A549 (cell line): ENCODE data around the gene DHRS7C. TPM values are rescaled to one million over a fixed set of nuclear protein-coding genes. Genes with fewer than 3 reads are reported as not detected.

Source experiments
- ATAC-seq, 2 experiments: fragments of 200-7000 bp in 1 of 2; fragments of >200 bp in 1 of 2; cut with Nextera tagmentation in 1 of 2; cut with Tn5 transposase in 1 of 2; 3 replicates each; pipeline versions ENCODE4 v1.8.0 to v1.9.1; 2018 to 2020; ENCODE audit warnings: mild to moderate bottlenecking in 1 of 2, moderate library complexity in 1 of 2
- CTCF ChIA-PET: fragments of 300-600 bp; sonication (Branson Sonifier 250); formaldehyde crosslinking; extraction: SDS; loops from one replicate; lab custom pipeline; 2021; ENCODE audit warnings: antibody characterized with exemption, inconsistent platforms; lab: Yijun Ruan, JAX
- POLR2A ChIA-PET: fragments of 350-600 bp; formaldehyde crosslinking; extraction: SDS; loops from one replicate; lab custom pipeline; 2021; ENCODE audit warnings: antibody characterized with exemption, inconsistent platforms; lab: Yijun Ruan, JAX
- DNase-seq, 2 experiments: peaks; one replicate each; pipeline versions ENCODE4 v3.0.0 to v3.0.0-alpha.2; 2011 to 2016; ENCODE audit warnings: low read depth in 1 of 2, low spot score in 1 of 2
- FAIRE-seq: peaks from 2 replicates; lab custom pipeline; 2011; peaks lifted over from hg19 to GRCh38; lab: Jason Lieb, UNC
- H3K27ac ChIP-seq, 2 experiments: fragments of >200 bp; sonication (Bioruptor Twin); formaldehyde crosslinking; 3 replicates each; pipeline ENCODE4 v1.5.1; 2016 to 2017
- H3K4me1 ChIP-seq: fragments of >200 bp; sonication (Bioruptor Twin); formaldehyde crosslinking; 3 replicates; pipeline ENCODE4 v1.6.1; 2016
- H3K4me2 ChIP-seq: fragments of >200 bp; sonication (Bioruptor Twin); formaldehyde crosslinking; 3 replicates; pipeline ENCODE4 v1.6.1; 2016
- H3K4me3 ChIP-seq: fragments of >200 bp; sonication (Bioruptor Twin); formaldehyde crosslinking; 3 replicates; pipeline ENCODE4 v1.5.1; 2016
- H3K9me3 ChIP-seq: fragments of >200 bp; sonication (Bioruptor Twin); formaldehyde crosslinking; 3 replicates; pipeline ENCODE4 v1.6.1; 2016
- CBX8 ChIP-seq: fragments of 200-600 bp; sonication (generic); IDR thresholded peaks from 2 replicates; pipeline ENCODE4 v1.6.1; 2016
- CHD2 ChIP-seq: fragments of 150-350 bp; IDR thresholded peaks from 2 replicates; pipeline ENCODE4 v1.6.1; 2014; ENCODE audit warnings: low read length; ENCODE audit not compliant: partially characterized antibody
- EHF ChIP-seq: fragments of 250-450 bp; sonication (Bioruptor Pico); IDR thresholded peaks from 2 replicates; pipeline ENCODE4 v1.5.0; 2020; ENCODE audit warnings: mild to moderate bottlenecking
- EP300 ChIP-seq, 2 experiments: fragments of >200 bp; sonication (Bioruptor Twin); formaldehyde crosslinking; IDR thresholded peaks; 2 replicates in 1 of 2; 3 replicates in 1 of 2; pipeline ENCODE4 v1.6.1; 2016 to 2017
- FOSB ChIP-seq: fragments of 250-450 bp; sonication (Bioruptor Pico); IDR thresholded peaks from 2 replicates; pipeline ENCODE4 v1.5.0; 2020; ENCODE audit warnings: mild to moderate bottlenecking, moderate library complexity
- FOSL2 ChIP-seq, 2 experiments: fragments of 450-650 bp in 1 of 2; fragments of >200 bp in 1 of 2; sonication (Bioruptor Twin) in 1 of 2; formaldehyde crosslinking; IDR thresholded peaks; 2 replicates each; pipeline versions ENCODE4 v1.5.0 to v1.6.1; 2016 to 2020; ENCODE audit warnings: mild to moderate bottlenecking in 1 of 2, moderate library complexity in 1 of 2
- GATA3 ChIP-seq: IDR thresholded peaks from 2 replicates; pipeline ENCODE4 v1.6.1; 2012; ENCODE audit warnings: borderline replicate concordance
- HOXB13 ChIP-seq: fragments of 250-450 bp; sonication (Bioruptor Pico); IDR thresholded peaks from 2 replicates; pipeline ENCODE4 v1.5.0; 2020; ENCODE audit warnings: low read depth, mild to moderate bottlenecking, moderate library complexity
- HOXB5 ChIP-seq: fragments of 250-450 bp; sonication (Bioruptor Pico); IDR thresholded peaks from 2 replicates; pipeline ENCODE4 v1.5.0; 2020; ENCODE audit warnings: mild to moderate bottlenecking, moderate library complexity
- JUN ChIP-seq, 2 experiments: fragments of >200 bp; sonication (Bioruptor Twin); formaldehyde crosslinking; IDR thresholded peaks; 2 replicates in 1 of 2; 3 replicates in 1 of 2; pipeline ENCODE4 v1.6.1; 2016 to 2017
- KDM1A ChIP-seq: fragments of 200-600 bp; sonication (generic); IDR thresholded peaks from 2 replicates; pipeline ENCODE4 v1.6.1; 2016; ENCODE audit warnings: low read depth, mild to moderate bottlenecking
- KDM5A ChIP-seq: fragments of 200-600 bp; sonication (generic); IDR thresholded peaks from 2 replicates; pipeline ENCODE4 v1.6.1; 2016; ENCODE audit warnings: antibody characterized with exemption, mild to moderate bottlenecking
- MAFK ChIP-seq: fragments of 450-650 bp; IDR thresholded peaks from 2 replicates; pipeline ENCODE4 v1.6.1; 2014; ENCODE audit not compliant: partially characterized antibody
- MAZ ChIP-seq: fragments of 150-350 bp; IDR thresholded peaks from 2 replicates; pipeline ENCODE4 v1.6.1; 2014; ENCODE audit warnings: antibody characterized with exemption, low read depth, low read length, borderline replicate concordance
- NFE2L2 ChIP-seq: fragments of 150-350 bp; conservative IDR thresholded peaks from 2 replicates; pipeline ENCODE4 v1.6.1; 2014; ENCODE audit warnings: low read length
- PHF8 ChIP-seq: fragments of 200-600 bp; sonication (generic); IDR thresholded peaks from 2 replicates; pipeline ENCODE4 v1.6.1; 2016; ENCODE audit warnings: low read depth, mild to moderate bottlenecking, antibody characterized with exemption, moderate library complexity, borderline replicate concordance
- POLR2AphosphoS2 ChIP-seq: conservative IDR thresholded peaks from 2 replicates; pipeline ENCODE4 v1.6.1; 2012; ENCODE audit warnings: low read length, improper control_type of control experiment, inconsistent platforms
- ZC3H11A ChIP-seq: fragments of 450-650 bp; IDR thresholded peaks from 2 replicates; pipeline ENCODE4 v1.6.1; 2014; ENCODE audit warnings: antibody characterized with exemption, mild to moderate bottlenecking
- ZFP36 ChIP-seq: fragments of 450-650 bp; IDR thresholded peaks from 2 replicates; pipeline ENCODE4 v1.6.1; 2014; ENCODE audit warnings: borderline replicate concordance; ENCODE audit not compliant: partially characterized antibody
- WGBS: methylation state at CpG from one replicate; pipeline ENCODE4 v1.1.6; 2017; ENCODE audit errors: missing lambda C conversion rate; 5-methylcytosine and 5-hydroxymethylcytosine counted together
- polyA plus RNA-seq, 4 experiments: library from polyadenylated mRNA; depleted of rRNA in 3 of 4; stranded (reverse); fragments of >200 nt; fragmentation: RNase III in 1 of 4; extraction: RNeasy Plus Mini Kit Qiagen cat#74134 plus additional on column Dnase treatment in 1 of 4; gene quantifications; 2 replicates in 3 of 4; 3 replicates in 1 of 4; pipeline ENCODE4 v1.2.3, GENCODE V29; 2011 to 2017
- TF ChIP-seq, protein P1 (sequence below): fragments of 200-600 bp; sonication (generic); IDR thresholded peaks from 2 replicates; pipeline ENCODE4 v1.6.1; 2016; ENCODE audit warnings: antibody characterized with exemption, mild to moderate bottlenecking, moderate library complexity
- TF ChIP-seq, protein P2 (sequence below): fragments of 250-450 bp; sonication (Bioruptor Pico); IDR thresholded peaks from 2 replicates; pipeline ENCODE4 v1.5.0; 2020; ENCODE audit warnings: low read depth, mild to moderate bottlenecking, moderate library complexity
- TF ChIP-seq, protein P3 (sequence below): fragments of >200 bp; sonication (Bioruptor Twin); formaldehyde crosslinking; IDR thresholded peaks from 2 replicates; pipeline ENCODE4 v1.6.1; 2016

Gene DHRS7C
- polyA plus RNA-seq, 2 of the 4 experiments (the other 2 are of a cell fraction) = not detected

DNA sequence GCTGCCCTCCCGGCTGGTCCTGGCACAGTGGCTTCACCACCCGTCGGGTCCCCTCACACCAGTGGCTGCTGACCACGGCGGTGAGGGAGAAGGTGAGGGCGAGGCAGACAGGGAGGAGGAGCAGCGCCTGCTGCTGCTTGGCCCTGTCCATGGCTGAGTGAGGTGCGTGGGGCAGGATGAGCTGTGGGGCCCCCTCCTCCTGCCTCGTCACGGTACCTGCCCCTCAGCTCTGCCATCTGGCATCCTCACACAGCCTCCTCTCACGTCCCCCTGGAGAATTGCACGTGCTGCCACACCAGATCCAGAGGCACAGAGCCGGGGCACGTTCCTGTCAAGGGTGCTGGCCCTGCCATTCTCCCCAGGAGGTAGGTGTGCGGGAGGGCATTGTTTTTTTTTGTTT, 30.5 kb upstream of the DHRS7C start, which contains the start of gene GSG1L2:
Gene GSG1L2, minus strand, starts transcription at position 159 of the 400 bp plus-strand sequence. Its CDS starts 8 bp downstream, at position 151.
- ChIA-PET CTCF (interaction anchor here (0.6 kb wide), 2 partner anchors 8 to 93 kb away, joined by 3 read pairs; no protein-coding TSS in a partner anchor), POLR2A (no interaction called here)
- DNase-seq (no peak), ATAC-seq (no peak), FAIRE-seq (no peak)
- 89% methylated on average over 15 of the region's 15 CpGs for WGBS
- Histone ChIP-seq H3K27ac (peak within 1 kb of the TSS; percentile 57 to 84), H3K4me1 (peaks cover 35% of the 10 kb centered on the region), H3K9me3 (no peaks in the 10 kb centered on the region), H3K4me2 (no peak within 1 kb of the TSS), H3K4me3 (no peak within 1 kb of the TSS)
- no peak for TF ChIP-seq MAZ
- no peak for TF ChIP-seq EHF (CRISPR knock-in tag)
- no peak for TF ChIP-seq FOSB (CRISPR knock-in tag)
- no peak for TF ChIP-seq PHF8

DNA sequence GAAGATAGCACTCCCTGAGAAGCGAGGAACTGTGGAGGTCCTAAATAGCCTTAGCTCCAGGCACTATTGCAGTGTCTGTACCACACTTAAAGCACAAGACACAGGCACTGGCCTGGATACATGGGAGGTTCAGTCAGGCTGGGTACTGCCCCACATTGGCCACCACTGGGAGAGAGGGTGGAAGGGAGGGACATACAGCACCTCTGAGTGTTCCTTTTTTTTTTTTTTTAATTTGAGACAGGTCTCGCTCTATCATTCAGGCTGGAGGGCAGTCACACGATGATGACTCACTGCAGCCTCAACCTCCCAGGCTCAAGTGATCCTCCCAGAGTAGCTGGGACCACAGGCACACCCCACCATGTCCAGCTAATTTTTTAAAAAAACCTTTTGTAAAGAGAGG, 29.1 kb upstream of the DHRS7C start:
- Histone ChIP-seq H3K4me2 (peak overlapping the region; percentile 5; the same call in 2 of the 3 replicates), H3K9me3 (no peaks in the 10 kb centered on the region), H3K4me1 (peaks cover 35% of the 10 kb centered on the region), H3K4me3 (no peak overlapping the region), H3K27ac (peak overlapping the region; percentile 57 to 84)
- peak; percentile 49 to 53; a peak in 4 of 6 replicates for ATAC-seq
- DNase-seq = no peak
- CTCF ChIA-PET = interaction anchor here (0.6 to 1.6 kb wide), 7 partner anchors 12 to 171 kb away, joined by 3 to 7 read pairs (median 3); no protein-coding TSS in a partner anchor
- POLR2A ChIA-PET = no interaction called here
- 68% methylated on average over 3 of the region's 3 CpGs for WGBS
- no peak for FAIRE-seq
- TF ChIP-seq, protein P1, sequence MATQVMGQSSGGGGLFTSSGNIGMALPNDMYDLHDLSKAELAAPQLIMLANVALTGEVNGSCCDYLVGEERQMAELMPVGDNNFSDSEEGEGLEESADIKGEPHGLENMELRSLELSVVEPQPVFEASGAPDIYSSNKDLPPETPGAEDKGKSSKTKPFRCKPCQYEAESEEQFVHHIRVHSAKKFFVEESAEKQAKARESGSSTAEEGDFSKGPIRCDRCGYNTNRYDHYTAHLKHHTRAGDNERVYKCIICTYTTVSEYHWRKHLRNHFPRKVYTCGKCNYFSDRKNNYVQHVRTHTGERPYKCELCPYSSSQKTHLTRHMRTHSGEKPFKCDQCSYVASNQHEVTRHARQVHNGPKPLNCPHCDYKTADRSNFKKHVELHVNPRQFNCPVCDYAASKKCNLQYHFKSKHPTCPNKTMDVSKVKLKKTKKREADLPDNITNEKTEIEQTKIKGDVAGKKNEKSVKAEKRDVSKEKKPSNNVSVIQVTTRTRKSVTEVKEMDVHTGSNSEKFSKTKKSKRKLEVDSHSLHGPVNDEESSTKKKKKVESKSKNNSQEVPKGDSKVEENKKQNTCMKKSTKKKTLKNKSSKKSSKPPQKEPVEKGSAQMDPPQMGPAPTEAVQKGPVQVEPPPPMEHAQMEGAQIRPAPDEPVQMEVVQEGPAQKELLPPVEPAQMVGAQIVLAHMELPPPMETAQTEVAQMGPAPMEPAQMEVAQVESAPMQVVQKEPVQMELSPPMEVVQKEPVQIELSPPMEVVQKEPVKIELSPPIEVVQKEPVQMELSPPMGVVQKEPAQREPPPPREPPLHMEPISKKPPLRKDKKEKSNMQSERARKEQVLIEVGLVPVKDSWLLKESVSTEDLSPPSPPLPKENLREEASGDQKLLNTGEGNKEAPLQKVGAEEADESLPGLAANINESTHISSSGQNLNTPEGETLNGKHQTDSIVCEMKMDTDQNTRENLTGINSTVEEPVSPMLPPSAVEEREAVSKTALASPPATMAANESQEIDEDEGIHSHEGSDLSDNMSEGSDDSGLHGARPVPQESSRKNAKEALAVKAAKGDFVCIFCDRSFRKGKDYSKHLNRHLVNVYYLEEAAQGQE = no peak
- no peak for TF ChIP-seq HOXB13 (CRISPR knock-in tag)
- TF ChIP-seq, protein P2, sequence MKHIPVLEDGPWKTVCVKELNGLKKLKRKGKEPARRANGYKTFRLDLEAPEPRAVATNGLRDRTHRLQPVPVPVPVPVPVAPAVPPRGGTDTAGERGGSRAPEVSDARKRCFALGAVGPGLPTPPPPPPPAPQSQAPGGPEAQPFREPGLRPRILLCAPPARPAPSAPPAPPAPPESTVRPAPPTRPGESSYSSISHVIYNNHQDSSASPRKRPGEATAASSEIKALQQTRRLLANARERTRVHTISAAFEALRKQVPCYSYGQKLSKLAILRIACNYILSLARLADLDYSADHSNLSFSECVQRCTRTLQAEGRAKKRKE (CRISPR knock-in tag) = no peak
- TF ChIP-seq POLR2AphosphoS2 = no peak
- no peak for TF ChIP-seq CBX8
- TF ChIP-seq, protein P3, sequence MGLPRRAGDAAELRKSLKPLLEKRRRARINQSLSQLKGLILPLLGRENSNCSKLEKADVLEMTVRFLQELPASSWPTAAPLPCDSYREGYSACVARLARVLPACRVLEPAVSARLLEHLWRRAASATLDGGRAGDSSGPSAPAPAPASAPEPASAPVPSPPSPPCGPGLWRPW = no peak
- no peak for TF ChIP-seq EP300 (IDR thresholded peaks at IDR 0.05)
- TF ChIP-seq HOXB5 (CRISPR knock-in tag) = no peak
- TF ChIP-seq EHF (CRISPR knock-in tag) = no peak
- no peak for TF ChIP-seq KDM5A
- TF ChIP-seq MAFK = no peak
- TF ChIP-seq NFE2L2 = no peak
- no peak for TF ChIP-seq MAZ
- no peak for TF ChIP-seq JUN (IDR thresholded peaks at IDR 0.05)
- TF ChIP-seq KDM1A = no peak

DNA sequence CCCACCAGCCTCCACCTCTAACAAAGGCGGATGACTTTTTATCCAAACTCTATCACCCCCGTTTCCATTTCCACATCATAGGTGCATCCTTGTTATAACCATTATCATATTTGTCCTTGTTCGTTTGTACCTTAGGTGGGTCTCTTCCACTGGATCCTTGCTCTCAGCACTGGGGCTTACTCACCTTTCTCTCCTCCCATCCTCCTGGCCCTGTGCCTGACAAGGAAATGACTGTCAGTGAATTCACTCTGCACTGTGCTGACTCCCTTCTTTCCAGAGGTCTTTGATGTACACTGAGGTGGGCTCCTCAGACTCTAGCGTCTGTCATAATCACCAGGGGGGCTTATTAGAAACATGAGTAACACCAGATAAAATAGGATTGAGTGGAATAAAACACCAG, 27.4 kb upstream of the DHRS7C start:
- H3K9me3 ChIP-seq = no peaks in the 10 kb centered on the region
- DNase-seq = no peak
- TF ChIP-seq GATA3 (no peak), EP300 (IDR thresholded peaks at IDR 0.05) (peak in 1 of 2 experiments; percentile 14; a peak in 1 of 5 replicates), MAFK (no peak), ZC3H11A (no peak), CHD2 (no peak), FOSL2 (IDR thresholded peaks at IDR 0.05) (0 out of 2 replicates have a peak, but pooled peaks have one; percentile 8), FOSL2 (CRISPR knock-in tag; IDR thresholded peaks at IDR 0.05) (0 out of 2 replicates have a peak, but pooled peaks have one; percentile 9), ZFP36 (no peak)
- TF ChIP-seq, protein P2 (CRISPR knock-in tag) = no peak
- TF ChIP-seq, all 56 proteins: peak for 2
- Histone ChIP-seq H3K4me3 (no peak overlapping the region), H3K4me1 (peaks cover 28% of the 10 kb centered on the region), H3K27ac (peak overlapping the region; percentile 57 to 84; a peak in 5 of 6 replicates), H3K4me2 (peak overlapping the region; percentile 19)
- FAIRE-seq = peak; percentile 95
- WGBS = 49% methylated on average over 4 of the region's 4 CpGs
- peak; percentile 57 to 69; a peak in 4 of 6 replicates for ATAC-seq
- ChIA-PET CTCF (interaction anchor here (0.8 to 1.8 kb wide), 4 partner anchors 17 to 296 kb away, joined by 3 to 8 read pairs (median 3); partner anchors contain the start of gene DHRS7C), POLR2A (no interaction called here)
